ENCODE data around the gene KDM3A. TPM values are rescaled to one million over a fixed set of nuclear protein-coding genes. Genes with fewer than 3 reads are reported as not detected.

The KDM3A gene
- total RNA-seq, 1 donor from 2014 or later: 51.2 TPM

GRCh38 chr2:86510436-86510933 is 69.3 kb downstream of the KDM3A start:
- Mint-ChIP-seq H3K9me3 (no peaks in the 10 kb centered on the region), H3K4me1 (no peaks in the 10 kb centered on the region), H3K27me3 (ENCODE audit: low read depth) (no peaks in the 10 kb centered on the region), H3K4me3 (no peak overlapping the region), H3K36me3 (ENCODE audit: low read depth) (peaks cover 20% of the 10 kb centered on the region), H3K27ac (ENCODE audit: unreplicated experiment) (no peak overlapping the region)
- DNase-seq (ENCODE audit: low read depth, low spot score): no peak
- no peak for TF ChIP-seq CTCF (conservative IDR thresholded peaks at IDR 0.05)

GRCh38 chr2:86512034-86512433 is 70.9 kb downstream of the KDM3A start:
- no peaks in the 10 kb centered on the region for H3K27me3 Mint-ChIP-seq (ENCODE audit: low read depth)
- no peak for DNase-seq (ENCODE audit: low read depth, low spot score)
- peaks cover 23% of the 10 kb centered on the region for H3K36me3 Mint-ChIP-seq (ENCODE audit: low read depth)
- no peak for TF ChIP-seq CTCF (conservative IDR thresholded peaks at IDR 0.05)
- no peaks in the 10 kb centered on the region for H3K9me3 Mint-ChIP-seq
- no peak overlapping the region for H3K27ac Mint-ChIP-seq (ENCODE audit: unreplicated experiment)
- no peaks in the 10 kb centered on the region for H3K4me1 Mint-ChIP-seq
- H3K4me3 Mint-ChIP-seq: no peak overlapping the region

GRCh38 chr2:86512892-86513291 is 71.7 kb downstream of the KDM3A start:
- TF ChIP-seq CTCF (conservative IDR thresholded peaks at IDR 0.05): no peak
- H3K36me3 Mint-ChIP-seq (ENCODE audit: low read depth): peaks cover 18% of the 10 kb centered on the region
- no peak overlapping the region for H3K27ac Mint-ChIP-seq (ENCODE audit: unreplicated experiment)
- DNase-seq (ENCODE audit: low read depth, low spot score): no peak
- no peak overlapping the region for H3K4me3 Mint-ChIP-seq
- no peaks in the 10 kb centered on the region for H3K27me3 Mint-ChIP-seq (ENCODE audit: low read depth)
- H3K9me3 Mint-ChIP-seq: no peaks in the 10 kb centered on the region
- no peaks in the 10 kb centered on the region for H3K4me1 Mint-ChIP-seq

- H3K9me3 Mint-ChIP-seq: no peaks in the 10 kb centered on the region
- peaks cover 11% of the 10 kb centered on the region for H3K36me3 Mint-ChIP-seq (ENCODE audit: low read depth)
- H3K4me3 Mint-ChIP-seq: no peak overlapping the region
- DNase-seq (ENCODE audit: low read depth, low spot score): no peak
- H3K4me1 Mint-ChIP-seq: no peaks in the 10 kb centered on the region
- no peak for TF ChIP-seq CTCF (conservative IDR thresholded peaks at IDR 0.05)
- H3K27me3 Mint-ChIP-seq (ENCODE audit: low read depth): no peaks in the 10 kb centered on the region
- H3K27ac Mint-ChIP-seq (ENCODE audit: unreplicated experiment): no peak overlapping the region
Observed at GRCh38 chr2:86513948-86514660, 72.9 kb downstream of the KDM3A start.

- Mint-ChIP-seq H3K4me1 (no peaks in the 10 kb centered on the region), H3K36me3 (ENCODE audit: low read depth) (peaks cover 9% of the 10 kb centered on the region), H3K4me3 (no peak overlapping the region), H3K9me3 (peaks cover 5% of the 10 kb centered on the region), H3K27ac (ENCODE audit: unreplicated experiment) (no peak overlapping the region), H3K27me3 (ENCODE audit: low read depth) (no peaks in the 10 kb centered on the region)
- DNase-seq (ENCODE audit: low read depth, low spot score): no peak
- TF ChIP-seq CTCF (conservative IDR thresholded peaks at IDR 0.05): peak; percentile 22
Observed at GRCh38 chr2:86518481-86518880, 77.3 kb downstream of the KDM3A start.
